ENCODE data around the gene ZNF133. TPM values are rescaled to one million over a fixed set of nuclear protein-coding genes. Genes with fewer than 3 reads are reported as not detected.
"Not testable (repeated sequence)": the region's sequence is repeated elsewhere in the genome, so short reads cannot be mapped to it uniquely, and the experiment has no call there.

ZNF133 gene
- total RNA-seq, result 20.4 TPM

GRCh38 chr20:18287915-18288748 lies at the start of gene ZNF133:
TSS of gene ZNF133 (plus strand) at chr20:18288527. CDS start at chr20:18305687, 17,160 bp downstream.
- DNase-seq, result peak; percentile 95

- DNase-seq, result no peak
These were observed 47.3 kb upstream of the ZNF133 start for GRCh38 chr20:18240997-18241396.

- DNase-seq, result no peak
These were observed 44.5 kb upstream of the ZNF133 start for GRCh38 chr20:18243802-18244201.

- not testable (repeated sequence) for DNase-seq
These were observed 39.8 kb upstream of the ZNF133 start for GRCh38 chr20:18248545-18248944.

- no peak for DNase-seq
These were observed 38.1 kb upstream of the ZNF133 start for GRCh38 chr20:18250217-18250616.

- peak; percentile 8 for DNase-seq
These were observed 35.5 kb upstream of the ZNF133 start for GRCh38 chr20:18252597-18253451.

- DNase-seq, result no peak
These were observed 33.7 kb upstream of the ZNF133 start for GRCh38 chr20:18254615-18255014.

- no peak for DNase-seq
These were observed 32.8 kb upstream of the ZNF133 start for GRCh38 chr20:18255526-18255925.

GRCh38 chr20:18256440-18257090 lies 31.8 kb upstream of the ZNF133 start:
- DNase-seq, result no peak

GRCh38 chr20:18258126-18258860 lies 30.0 kb upstream of the ZNF133 start:
- no peak for DNase-seq

- DNase-seq, result no peak
These were observed 28.6 kb upstream of the ZNF133 start for GRCh38 chr20:18259730-18260129.

- no peak for DNase-seq
These were observed 24.6 kb upstream of the ZNF133 start for GRCh38 chr20:18263723-18264122.

GRCh38 chr20:18265441-18265840 lies 22.9 kb upstream of the ZNF133 start:
- DNase-seq, result no peak

- no peak for DNase-seq
These were observed 22.0 kb upstream of the ZNF133 start for GRCh38 chr20:18266282-18266681.

GRCh38 chr20:18267815-18268214 lies 20.5 kb upstream of the ZNF133 start:
- no peak for DNase-seq

- DNase-seq, result no peak
These were observed 17.2 kb upstream of the ZNF133 start for GRCh38 chr20:18271160-18271559.

- DNase-seq, result no peak
These were observed 15.9 kb upstream of the ZNF133 start for GRCh38 chr20:18272451-18272850.

GRCh38 chr20:18273738-18274137 lies 14.6 kb upstream of the ZNF133 start:
- DNase-seq, result no peak

GRCh38 chr20:18275960-18276359 lies 12.4 kb upstream of the ZNF133 start:
- DNase-seq, result not testable (repeated sequence)

- DNase-seq, result no peak
These were observed 11.5 kb upstream of the ZNF133 start for GRCh38 chr20:18276821-18277220.

- no peak for DNase-seq
These were observed 9.1 kb upstream of the ZNF133 start for GRCh38 chr20:18279242-18279641.

Data from skin of body (tissue), 2 donors.